ENCODE results near the gene SCAPER. TPM values are rescaled to one million over a fixed set of nuclear protein-coding genes. Genes with fewer than 3 reads are reported as not detected.

The SCAPER gene
- total and polyA plus RNA-seq, 10 donors, result 3.9 to 53.3 (median 34.0) TPM

DNA sequence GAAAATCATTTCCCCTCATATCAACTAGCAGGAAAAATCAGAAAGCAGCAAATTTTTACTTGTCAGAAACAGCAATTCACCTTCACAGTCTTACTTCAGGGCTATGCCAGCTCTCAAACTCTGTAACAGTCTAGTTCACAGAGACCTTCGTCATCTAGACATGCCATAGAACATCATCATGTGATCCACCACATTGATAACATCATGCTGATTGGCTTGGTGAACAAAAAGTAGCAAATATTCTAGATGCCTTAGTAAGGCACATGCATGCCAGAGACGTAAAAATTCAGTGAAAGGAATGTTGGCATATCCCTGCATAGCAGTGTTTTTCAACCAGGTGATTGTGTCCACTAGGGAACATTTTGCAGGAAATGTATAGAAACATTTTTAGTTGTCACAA lies 8.6 kb upstream of the SCAPER start:
- WGBS, 5 donors, result 89 to 93% (median 91%) methylated on average over 2 of the region's 2 CpGs

DNA sequence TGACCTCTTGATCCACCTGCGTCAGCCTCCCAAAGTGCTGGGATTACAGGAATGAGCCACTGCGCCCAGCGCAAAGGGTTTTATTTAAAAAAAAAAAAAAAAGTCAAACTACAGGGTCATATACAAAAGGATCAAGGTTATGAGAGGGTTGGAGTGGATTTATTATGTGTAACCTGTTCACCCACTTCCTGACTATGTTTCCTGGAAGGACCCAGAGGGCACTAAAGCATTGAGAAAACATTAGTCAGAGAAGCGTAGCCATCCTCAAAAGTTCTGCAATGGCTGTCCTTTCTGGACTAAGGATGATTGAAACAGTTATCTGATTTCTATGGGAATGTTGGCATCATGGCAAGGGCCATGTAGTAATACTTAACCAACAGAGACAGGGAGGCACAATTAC lies 7.3 kb upstream of the SCAPER start:
- WGBS, 5 donors, result 68 to 87% (median 79%) methylated on average over 4 of the region's 4 CpGs
- peaks cover 0 to 8% (median 0%) of the 10 kb centered on the region in 6 donors for H3K4me1 ChIP-seq
- intact Hi-C loops (cut with DNase I; ENCODE audit: low total_unique reads), result no loop called here
- no peak overlapping the region for H3K27ac ChIP-seq
- no peak for DNase-seq
- no peaks in the 10 kb centered on the region for H3K36me3 ChIP-seq
- no peak overlapping the region for H3K4me3 ChIP-seq
- TF ChIP-seq POLR2AphosphoS5 (IDR thresholded peaks at IDR 0.05) (no peak), POLR2A (IDR thresholded peaks at IDR 0.05) (no peak)
- TF ChIP-seq, protein P1, sequence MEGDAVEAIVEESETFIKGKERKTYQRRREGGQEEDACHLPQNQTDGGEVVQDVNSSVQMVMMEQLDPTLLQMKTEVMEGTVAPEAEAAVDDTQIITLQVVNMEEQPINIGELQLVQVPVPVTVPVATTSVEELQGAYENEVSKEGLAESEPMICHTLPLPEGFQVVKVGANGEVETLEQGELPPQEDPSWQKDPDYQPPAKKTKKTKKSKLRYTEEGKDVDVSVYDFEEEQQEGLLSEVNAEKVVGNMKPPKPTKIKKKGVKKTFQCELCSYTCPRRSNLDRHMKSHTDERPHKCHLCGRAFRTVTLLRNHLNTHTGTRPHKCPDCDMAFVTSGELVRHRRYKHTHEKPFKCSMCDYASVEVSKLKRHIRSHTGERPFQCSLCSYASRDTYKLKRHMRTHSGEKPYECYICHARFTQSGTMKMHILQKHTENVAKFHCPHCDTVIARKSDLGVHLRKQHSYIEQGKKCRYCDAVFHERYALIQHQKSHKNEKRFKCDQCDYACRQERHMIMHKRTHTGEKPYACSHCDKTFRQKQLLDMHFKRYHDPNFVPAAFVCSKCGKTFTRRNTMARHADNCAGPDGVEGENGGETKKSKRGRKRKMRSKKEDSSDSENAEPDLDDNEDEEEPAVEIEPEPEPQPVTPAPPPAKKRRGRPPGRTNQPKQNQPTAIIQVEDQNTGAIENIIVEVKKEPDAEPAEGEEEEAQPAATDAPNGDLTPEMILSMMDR (IDR thresholded peaks at IDR 0.05 in 8 of 11, conservative IDR thresholded peaks at IDR 0.05 in 3 of 11), result no peak
- H3K9me3 ChIP-seq, result no peaks in the 10 kb centered on the region
- H3K27me3 ChIP-seq (replicated peaks in 1 of 7), result no peaks in the 10 kb centered on the region

More for the DNA sequence above, 8.6 kb upstream of the SCAPER start:
- intact Hi-C loops (cut with DNase I; ENCODE audit: low total_unique reads), result no loop called here
- Histone ChIP-seq H3K9me3 (no peaks in the 10 kb centered on the region), H3K27me3 (replicated peaks in 1 of 7) (no peaks in the 10 kb centered on the region), H3K27ac (no peak overlapping the region), H3K4me3 (no peak overlapping the region), H3K36me3 (no peaks in the 10 kb centered on the region), H3K4me1 (no peaks in the 10 kb centered on the region)
- DNase-seq, result no peak
- no peak for TF ChIP-seq POLR2AphosphoS5 (IDR thresholded peaks at IDR 0.05)
- TF ChIP-seq, protein P1 (IDR thresholded peaks at IDR 0.05 in 8 of 11, conservative IDR thresholded peaks at IDR 0.05 in 3 of 11), result no peak
- TF ChIP-seq POLR2A (IDR thresholded peaks at IDR 0.05), result no peak

DNA sequence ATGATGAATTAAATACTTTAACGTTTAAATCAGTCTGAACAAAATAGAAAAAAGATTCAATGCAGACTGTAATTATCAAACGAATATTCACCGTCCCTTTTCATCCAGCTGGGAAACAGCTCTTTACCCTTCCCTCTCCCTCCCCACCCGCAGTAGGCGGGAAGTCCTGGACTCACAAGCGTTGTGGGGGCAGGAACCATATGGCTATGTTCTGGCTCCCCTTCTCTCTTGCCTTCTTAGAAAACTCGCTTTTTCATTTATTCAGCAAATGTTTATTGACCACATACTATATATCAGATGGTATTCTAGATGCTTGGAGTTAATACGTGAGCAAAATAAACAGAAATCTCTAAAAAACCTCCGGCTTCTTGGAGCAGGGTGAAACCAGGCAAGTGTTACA lies 715 bp upstream of the SCAPER start:
- TF ChIP-seq, protein P1 (IDR thresholded peaks at IDR 0.05 in 8 of 11, conservative IDR thresholded peaks at IDR 0.05 in 3 of 11), result no peak
- TF ChIP-seq POLR2A (IDR thresholded peaks at IDR 0.05) (no peak), POLR2AphosphoS5 (IDR thresholded peaks at IDR 0.05) (no peak)
- peak overlapping the region in 7 of 8 donors; percentile 73 to 91 (median 84) for H3K4me3 ChIP-seq
- no peaks in the 10 kb centered on the region for H3K36me3 ChIP-seq
- 40 to 48% (median 43%) methylated on average over 9 of the region's 9 CpGs for WGBS, 5 donors
- DNase-seq, result no peak
- no peaks in the 10 kb centered on the region for H3K27me3 ChIP-seq (replicated peaks in 1 of 7)
- peak overlapping the region; percentile 70 to 94 (median 92) for H3K27ac ChIP-seq
- intact Hi-C loops (cut with DNase I; ENCODE audit: low total_unique reads), result no loop called here
- no peaks in the 10 kb centered on the region for H3K9me3 ChIP-seq
- H3K4me1 ChIP-seq, result peaks cover 14 to 45% (median 33%) of the 10 kb centered on the region in 6 donors

DNA sequence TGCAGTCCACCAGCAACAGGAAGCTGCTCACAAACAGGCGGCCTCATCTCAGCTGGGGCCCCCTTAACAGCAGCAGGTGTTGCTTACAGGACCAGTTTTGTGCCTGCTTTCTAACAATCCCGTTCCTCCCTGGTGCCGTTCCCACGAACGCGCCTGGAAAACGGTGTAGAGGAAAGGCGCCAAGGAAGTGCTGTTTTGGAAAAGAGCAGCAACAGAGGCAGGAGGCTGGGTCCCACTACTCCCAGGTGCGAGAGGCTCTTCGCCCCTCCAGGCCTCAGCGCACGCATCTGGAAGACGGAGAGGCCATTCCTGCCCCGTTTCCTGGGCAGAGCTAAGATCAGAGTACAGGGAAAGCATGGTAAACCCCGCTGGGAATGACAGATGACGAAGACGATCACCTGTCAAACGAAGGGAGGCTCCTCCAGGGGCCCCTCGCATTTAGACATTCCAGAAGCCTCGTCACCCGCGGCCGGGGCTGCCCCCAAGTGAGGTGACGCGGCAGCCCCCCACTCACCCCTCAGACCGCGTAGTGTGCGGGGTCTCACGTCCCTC lies 603 bp downstream of the SCAPER start:
- intact Hi-C loops (cut with DNase I; ENCODE audit: low total_unique reads), result no loop called here
- Histone ChIP-seq H3K27me3 (replicated peaks in 1 of 7) (no peaks in the 10 kb centered on the region), H3K9me3 (no peaks in the 10 kb centered on the region), H3K27ac (peak overlapping the region; percentile 70 to 94 (median 92)), H3K36me3 (no peaks in the 10 kb centered on the region), H3K4me3 (peak overlapping the region; percentile 73 to 91 (median 84)), H3K4me1 (peaks cover 14 to 45% (median 33%) of the 10 kb centered on the region in 6 donors)
- 1 to 2% (median 2%) methylated on average over 20 to 29 of the region's 29 CpGs for WGBS, 5 donors
- TF ChIP-seq POLR2AphosphoS5 (IDR thresholded peaks at IDR 0.05), result no peak
- TF ChIP-seq, protein P1 (IDR thresholded peaks at IDR 0.05 in 8 of 11, conservative IDR thresholded peaks at IDR 0.05 in 3 of 11), result no peak
- TF ChIP-seq POLR2A (IDR thresholded peaks at IDR 0.05), result no peak
- no peak for DNase-seq
